ENCODE measurements around the gene ERBB2.
A peak's percentile ranks its signal among the peaks of the same experiment; 100 is the strongest.

The ERBB2 gene

GRCh38 chr17:39732586-39732985 is 32.7 kb downstream of the ERBB2 start:
- no peak overlapping the region for H3K27ac ChIP-seq
- no peaks in the 10 kb centered on the region for H4K20me1 ChIP-seq
- H3K4me3 ChIP-seq: no peak overlapping the region
- peaks cover 22% of the 10 kb centered on the region for H3K27me3 ChIP-seq
- TF ChIP-seq Cebpa-rat (IDR thresholded peaks at IDR 0.05): no peak
- H3K9ac ChIP-seq: no peak overlapping the region
- peaks cover 18% of the 10 kb centered on the region for H3K4me1 ChIP-seq
- no peaks in the 10 kb centered on the region for H3K9me3 ChIP-seq
- H3K4me2 ChIP-seq: no peak overlapping the region
- H3K36me3 ChIP-seq: peaks cover 19% of the 10 kb centered on the region

DNA sequence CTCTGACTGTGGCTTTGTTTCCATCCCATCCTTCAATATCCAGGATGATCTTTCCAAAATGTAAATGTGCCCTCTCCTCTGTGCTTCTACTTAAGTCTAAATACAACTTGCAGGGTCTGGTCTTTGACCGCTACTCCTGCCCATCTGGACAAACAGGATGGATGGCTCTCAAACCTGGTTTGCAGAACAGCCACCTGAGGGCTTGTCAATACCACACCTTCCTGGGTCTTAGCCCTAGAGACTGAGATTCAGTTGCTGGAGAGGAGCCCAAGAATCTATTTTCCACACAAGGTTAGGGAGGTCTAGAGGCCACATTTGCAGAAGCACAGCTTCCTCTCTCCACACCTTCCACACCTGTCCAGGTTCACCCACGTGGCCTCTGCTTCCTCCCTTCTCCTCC is 36.0 kb downstream of the ERBB2 start:
- H3K9ac ChIP-seq: no peak overlapping the region
- H3K27me3 ChIP-seq: peaks cover 55% of the 10 kb centered on the region
- no peaks in the 10 kb centered on the region for H4K20me1 ChIP-seq
- no peak for TF ChIP-seq Cebpa-rat (IDR thresholded peaks at IDR 0.05)
- H3K36me3 ChIP-seq: no peaks in the 10 kb centered on the region
- no peak overlapping the region for H3K27ac ChIP-seq
- no peak overlapping the region for H3K4me2 ChIP-seq
- no peaks in the 10 kb centered on the region for H3K9me3 ChIP-seq
- H3K4me3 ChIP-seq: no peak overlapping the region
- H3K4me1 ChIP-seq: peaks cover 29% of the 10 kb centered on the region

DNA sequence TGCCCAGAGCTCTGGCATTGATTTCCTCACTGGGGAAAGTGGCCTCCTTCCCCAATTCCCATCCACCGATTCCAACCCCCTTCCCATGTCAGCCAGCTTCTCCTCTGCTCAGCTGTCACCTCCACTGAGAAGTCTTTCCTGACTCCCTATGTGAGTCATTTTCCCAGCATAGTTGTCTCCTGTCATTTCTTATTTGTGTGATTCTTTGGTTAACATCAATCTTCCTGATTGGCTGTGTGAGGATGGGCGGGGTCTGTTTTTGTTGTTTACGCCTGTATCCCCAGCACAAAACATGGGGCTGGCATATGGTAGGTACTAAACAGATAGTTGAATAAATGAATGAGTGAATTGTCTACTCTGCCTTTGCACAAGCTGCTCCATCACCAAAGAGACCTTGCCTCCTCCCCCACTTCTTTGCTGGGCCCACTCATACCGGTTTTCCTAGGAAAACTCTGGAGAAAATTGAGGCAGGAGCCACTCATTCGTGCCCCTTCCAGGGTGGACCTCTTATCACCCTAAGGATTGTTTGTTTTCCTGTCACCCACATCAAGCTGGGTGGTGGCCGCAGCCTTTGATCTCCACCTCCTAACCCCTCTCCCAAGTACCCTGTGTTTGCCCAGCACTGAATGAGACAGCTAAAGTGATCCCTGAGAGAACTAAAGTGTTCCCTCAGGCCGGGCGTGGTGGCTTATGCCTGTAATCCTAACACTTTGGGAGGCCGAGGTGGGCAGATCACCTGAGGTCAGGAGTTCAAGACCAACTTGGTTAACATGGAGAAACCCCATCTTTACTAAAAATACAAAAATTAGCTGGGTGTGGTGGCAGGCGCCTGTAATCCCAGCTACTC is 36.7 kb downstream of the ERBB2 start:
- Histone ChIP-seq H4K20me1 (no peaks in the 10 kb centered on the region), H3K9me3 (no peaks in the 10 kb centered on the region), H3K9ac (no peak overlapping the region), H3K4me3 (no peak overlapping the region), H3K36me3 (no peaks in the 10 kb centered on the region), H3K27me3 (peaks cover 61% of the 10 kb centered on the region), H3K4me1 (peaks cover 32% of the 10 kb centered on the region), H3K4me2 (no peak overlapping the region), H3K27ac (no peak overlapping the region)
- TF ChIP-seq Cebpa-rat (IDR thresholded peaks at IDR 0.05): no peak

DNA sequence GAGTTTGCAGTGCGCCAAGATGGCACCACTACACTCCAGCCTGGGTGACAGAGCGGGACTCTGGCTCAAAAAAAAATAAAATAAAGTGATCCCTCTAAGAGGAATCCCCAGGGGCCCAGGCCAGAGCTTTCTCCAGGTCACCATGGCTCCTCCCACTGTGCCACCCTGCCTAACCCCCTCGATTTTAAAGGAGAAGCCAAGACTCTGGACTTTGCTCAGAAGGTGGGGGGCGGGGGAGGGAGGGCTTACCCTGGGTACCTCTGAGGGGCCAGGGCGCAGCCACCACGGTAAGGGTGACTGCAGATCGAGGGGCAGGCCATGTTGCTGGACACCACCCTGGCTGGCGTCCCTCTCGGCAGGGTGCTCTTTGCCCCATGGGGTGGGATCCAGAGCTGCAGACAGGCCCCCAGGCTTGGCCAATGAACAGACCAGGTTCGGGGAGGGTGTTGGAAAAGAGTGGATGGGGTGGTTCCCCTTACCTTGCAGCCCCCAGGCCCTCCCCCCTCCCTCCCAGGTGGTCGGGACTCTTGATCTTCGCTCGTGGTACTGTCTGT is 37.4 kb downstream of the ERBB2 start:
- Histone ChIP-seq H3K27me3 (peaks cover 69% of the 10 kb centered on the region), H3K36me3 (no peaks in the 10 kb centered on the region), H3K4me3 (no peak overlapping the region), H3K9me3 (no peaks in the 10 kb centered on the region), H3K9ac (no peak overlapping the region), H3K4me2 (0 out of 2 replicates have a peak overlapping the region, but pooled peaks have one; percentile 4), H4K20me1 (no peaks in the 10 kb centered on the region), H3K4me1 (peaks cover 32% of the 10 kb centered on the region), H3K27ac (no peak overlapping the region)
- TF ChIP-seq Cebpa-rat (IDR thresholded peaks at IDR 0.05): no peak

- no peak within 1 kb of the TSS for H3K4me3 ChIP-seq
- no peak within 1 kb of the TSS for H3K27ac ChIP-seq
- peaks cover 75% of the 10 kb centered on the region for H3K27me3 ChIP-seq
- no peaks in the 10 kb centered on the region for H4K20me1 ChIP-seq
- H3K9ac ChIP-seq: no peak within 1 kb of the TSS
- no peaks in the 10 kb centered on the region for H3K36me3 ChIP-seq
- 0 out of 2 replicates have a peak within 1 kb of the TSS, but pooled peaks have one; percentile 4 for H3K4me2 ChIP-seq
- H3K9me3 ChIP-seq: no peaks in the 10 kb centered on the region
- TF ChIP-seq Cebpa-rat (IDR thresholded peaks at IDR 0.05): no peak
- peaks cover 32% of the 10 kb centered on the region for H3K4me1 ChIP-seq
These were observed 38.1 kb downstream of the ERBB2 start, which contains the start of gene GRB7 for GRCh38 chr17:39737760-39738567. GRB7 (plus strand) TSS chr17:39737938; CDS start chr17:39742302, 4,364 bp downstream.

DNA sequence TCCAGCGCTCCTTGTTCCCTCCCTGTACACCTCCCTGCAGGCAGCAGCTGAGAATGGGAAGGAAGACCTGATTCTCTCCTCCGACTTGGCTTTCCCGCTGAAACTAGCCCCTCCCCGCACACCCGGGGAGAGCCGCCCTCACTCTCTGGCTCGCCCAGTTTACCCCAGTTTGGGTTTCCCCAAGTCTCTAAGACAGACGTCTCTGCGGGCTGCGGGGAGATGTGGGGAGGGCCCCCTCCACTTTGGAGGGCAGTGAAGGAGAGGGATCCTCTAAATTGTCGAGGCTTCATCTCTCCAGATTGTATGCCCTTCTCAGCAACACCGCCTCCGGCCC is 38.7 kb downstream of the ERBB2 start:
- Histone ChIP-seq H3K36me3 (no peaks in the 10 kb centered on the region), H3K27me3 (peaks cover 77% of the 10 kb centered on the region), H3K9me3 (no peaks in the 10 kb centered on the region), H3K9ac (no peak overlapping the region), H3K4me3 (no peak overlapping the region), H3K4me1 (peaks cover 32% of the 10 kb centered on the region), H3K4me2 (no peak overlapping the region), H3K27ac (no peak overlapping the region), H4K20me1 (no peaks in the 10 kb centered on the region)
- no peak for TF ChIP-seq Cebpa-rat (IDR thresholded peaks at IDR 0.05)

DNA sequence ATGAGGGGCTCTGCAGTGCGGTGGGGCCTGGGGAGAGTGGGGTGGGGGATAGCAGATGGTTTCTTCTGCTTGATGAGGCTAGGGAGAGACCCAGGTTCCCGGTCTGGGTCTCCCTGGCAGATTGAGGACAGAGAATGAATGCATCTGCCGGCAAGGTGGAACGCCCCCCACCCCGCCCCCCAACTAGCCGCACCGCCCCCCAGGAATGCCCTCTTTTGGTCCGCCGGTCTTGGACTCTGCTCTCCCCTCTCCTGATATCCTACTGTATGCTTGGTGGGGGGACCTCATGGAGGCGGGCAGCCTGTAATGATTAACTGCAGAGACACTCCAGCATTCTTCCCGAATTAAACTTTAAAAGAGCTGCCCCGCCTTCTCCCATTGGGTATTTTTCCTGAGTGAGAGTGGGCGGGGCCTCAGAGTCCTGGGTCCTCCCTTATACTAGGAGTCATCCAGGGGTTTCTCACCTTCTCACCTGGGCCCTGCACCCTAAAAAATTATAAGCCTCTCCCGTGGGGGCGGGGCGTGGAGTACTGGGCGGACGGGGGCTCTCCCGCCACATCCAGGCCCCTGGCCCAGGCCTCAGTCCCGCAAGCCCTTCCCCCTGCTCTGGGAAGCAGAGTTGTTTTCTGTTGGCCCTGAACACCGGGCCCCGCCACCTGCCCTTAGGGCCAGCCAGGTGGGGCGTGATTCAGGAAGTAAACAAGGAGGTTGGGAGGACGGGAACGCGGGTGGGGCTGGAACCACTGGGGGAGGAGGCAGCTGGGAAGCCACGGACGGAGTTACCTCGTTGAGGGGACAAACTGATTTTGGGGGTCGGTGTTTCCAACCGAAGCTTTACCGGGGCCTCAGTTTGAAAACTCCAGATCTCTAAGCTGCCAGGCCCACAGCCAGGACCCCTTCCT is 39.4 kb downstream of the ERBB2 start:
- H3K27me3 ChIP-seq: peaks cover 77% of the 10 kb centered on the region
- H3K4me1 ChIP-seq: peaks cover 32% of the 10 kb centered on the region
- no peaks in the 10 kb centered on the region for H4K20me1 ChIP-seq
- H3K4me3 ChIP-seq: peak overlapping the region; percentile 33; the same call in 1 of the 2 replicates
- H3K27ac ChIP-seq: no peak overlapping the region
- no peak for TF ChIP-seq Cebpa-rat (IDR thresholded peaks at IDR 0.05)
- H3K4me2 ChIP-seq: peak overlapping the region; percentile 60
- H3K9me3 ChIP-seq: no peaks in the 10 kb centered on the region
- no peaks in the 10 kb centered on the region for H3K36me3 ChIP-seq
- no peak overlapping the region for H3K9ac ChIP-seq

DNA sequence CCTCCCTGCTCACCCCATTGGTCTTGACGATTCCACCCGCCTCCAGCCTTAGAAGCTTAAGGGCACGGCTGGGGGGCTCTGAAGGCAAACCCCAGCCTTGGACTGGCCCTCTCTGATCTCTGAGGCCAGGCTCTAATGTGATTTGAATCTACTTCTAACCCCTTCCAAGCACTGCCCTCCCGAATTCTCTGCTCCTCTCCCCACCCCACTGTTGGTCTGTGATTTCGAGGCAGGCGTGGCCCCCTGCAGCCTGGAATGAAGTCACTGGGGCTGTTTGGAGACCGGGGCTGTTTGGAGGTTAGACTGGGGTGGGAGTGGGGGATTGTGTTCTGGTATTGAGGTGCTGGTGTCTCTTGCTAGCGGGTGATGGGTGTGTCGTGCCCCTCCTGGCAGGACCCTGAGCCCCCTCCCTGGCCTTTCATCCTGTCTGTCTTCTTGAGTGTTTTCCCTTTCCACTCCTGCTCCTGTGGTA is 40.1 kb downstream of the ERBB2 start:
- TF ChIP-seq Cebpa-rat (IDR thresholded peaks at IDR 0.05): no peak
- Histone ChIP-seq H3K9ac (no peak overlapping the region), H3K27me3 (peaks cover 77% of the 10 kb centered on the region), H4K20me1 (no peaks in the 10 kb centered on the region), H3K4me3 (peak overlapping the region; percentile 33; the same call in 1 of the 2 replicates), H3K27ac (no peak overlapping the region), H3K36me3 (no peaks in the 10 kb centered on the region), H3K9me3 (no peaks in the 10 kb centered on the region), H3K4me1 (peaks cover 32% of the 10 kb centered on the region), H3K4me2 (peak overlapping the region; percentile 60)

Data from BLaER1 (cell line).